Activated CD8-positive, alpha-beta memory T cell treated with anti-CD3 and anti-CD28 coated beads, Interleukin-2, amount 50 U/mL, for 1 hour (primary cell): ENCODE data around the gene ARX.

ENCODE experiments used
- DNase-seq: peaks from one replicate; pipeline ENCODE4 v3.0.0-alpha.2; 2020; ENCODE audit errors: extremely low read depth

The ARX gene

GRCh38 chrX:25001808-25002660 lies 13.7 kb downstream of the ARX start:
- DNase-seq = no peak

- no peak for DNase-seq
Measured at GRCh38 chrX:24999511-24999910, 16.3 kb downstream of the ARX start.

GRCh38 chrX:24996096-24996709 lies 19.6 kb downstream of the ARX start:
- no peak for DNase-seq

GRCh38 chrX:24993879-24994278 lies 21.9 kb downstream of the ARX start:
- DNase-seq = no peak

- no peak for DNase-seq
Measured at GRCh38 chrX:24990535-24990934, 25.2 kb downstream of the ARX start.

- DNase-seq = no peak
Measured at GRCh38 chrX:24988314-24988713, 27.5 kb downstream of the ARX start.

- no peak for DNase-seq
Measured at GRCh38 chrX:24987731-24988130, 28.0 kb downstream of the ARX start.

- DNase-seq = no peak
Measured at GRCh38 chrX:24985120-24985519, 30.6 kb downstream of the ARX start.

- no peak for DNase-seq
Measured at GRCh38 chrX:24983931-24984330, 31.8 kb downstream of the ARX start.

- DNase-seq = no peak
Measured at GRCh38 chrX:24982306-24982965, 33.3 kb downstream of the ARX start.

GRCh38 chrX:24981030-24981429 lies 34.7 kb downstream of the ARX start:
- no peak for DNase-seq

- DNase-seq = no peak
Measured at GRCh38 chrX:24979081-24979480, 36.7 kb downstream of the ARX start.

- DNase-seq = no peak
Measured at GRCh38 chrX:24969812-24970211, 46.0 kb downstream of the ARX start.

GRCh38 chrX:24965372-24965771 lies 50.4 kb downstream of the ARX start:
- DNase-seq = no peak

- DNase-seq = no peak
Measured at GRCh38 chrX:24963823-24964222, 51.9 kb downstream of the ARX start.

GRCh38 chrX:24961809-24962208 lies 54.0 kb downstream of the ARX start:
- DNase-seq = no peak

GRCh38 chrX:24956828-24957227 lies 58.9 kb downstream of the ARX start:
- no peak for DNase-seq

- DNase-seq = no peak
Measured at GRCh38 chrX:24955372-24955930, 60.3 kb downstream of the ARX start.

- DNase-seq = no peak
Measured at GRCh38 chrX:24954732-24955131, 61.0 kb downstream of the ARX start.
